Measurements from ENCODE around the gene CILP.
A peak's percentile ranks its signal among the peaks of the same experiment; 100 is the strongest.

Gene CILP

DNA sequence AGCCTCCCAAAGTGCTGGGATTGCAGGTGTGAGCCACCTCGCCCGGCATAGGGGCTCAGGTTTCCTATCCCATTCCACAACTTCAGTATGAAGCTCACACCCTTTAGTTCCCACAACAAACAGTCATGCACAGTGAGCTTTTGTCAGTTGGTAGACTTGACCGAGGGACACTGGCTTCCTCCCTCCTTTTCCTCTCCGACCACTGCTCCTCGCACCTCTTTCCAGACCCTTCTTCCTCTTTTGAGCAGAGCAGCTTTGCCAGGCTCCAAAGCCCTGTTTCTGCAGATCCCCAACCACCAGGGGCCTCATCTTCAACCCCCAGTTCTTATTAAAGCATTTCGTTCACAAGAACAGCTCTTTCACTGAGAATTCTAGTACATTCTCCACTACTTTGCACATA is 12.7 kb upstream of the CILP start:
- no peak for DNase-seq (ENCODE audit: insufficient read length, low spot score)
- no peak for FAIRE-seq

DNA sequence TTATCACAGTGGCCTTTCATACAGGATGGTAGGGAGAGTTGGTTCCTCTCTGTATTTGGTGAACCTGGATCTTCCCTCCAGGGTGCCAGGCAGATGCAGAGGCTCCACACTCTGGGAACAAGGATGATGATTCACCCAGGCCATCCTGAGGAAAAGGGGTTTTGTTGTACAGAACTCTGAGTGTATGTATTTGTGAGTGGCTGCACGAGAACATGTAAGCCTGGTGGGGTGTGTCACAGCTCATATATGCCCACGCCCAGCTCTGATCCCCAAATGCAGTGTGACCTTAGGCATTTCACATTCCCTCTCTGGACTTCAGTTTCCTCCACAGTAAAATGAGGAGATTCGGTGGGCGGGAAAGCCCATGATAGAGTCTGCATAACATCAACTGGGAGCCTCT is 11.6 kb upstream of the CILP start:
- DNase-seq (ENCODE audit: insufficient read length, low spot score) (no peak), FAIRE-seq (no peak)

DNA sequence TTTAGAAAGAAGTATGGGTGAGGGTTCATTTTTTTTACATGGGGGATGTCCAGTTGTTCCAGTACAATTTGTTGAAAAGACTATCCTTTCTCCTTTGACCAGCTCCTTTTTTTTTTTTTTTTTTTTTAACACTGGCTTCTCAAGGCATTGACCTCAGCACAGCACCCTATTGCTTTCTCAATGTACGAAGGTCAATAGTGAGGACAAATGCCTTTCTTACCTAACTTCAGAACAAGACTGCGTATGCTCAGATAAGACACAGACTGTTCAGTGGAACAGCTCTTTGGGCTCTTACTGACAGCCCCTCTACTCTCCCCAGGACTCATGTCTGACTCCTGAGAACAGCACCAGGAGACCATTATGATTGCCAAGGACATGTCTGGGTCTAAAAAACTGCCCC is 10.4 kb upstream of the CILP start:
- no peak for DNase-seq (ENCODE audit: insufficient read length, low spot score)
- FAIRE-seq = no peak

DNA sequence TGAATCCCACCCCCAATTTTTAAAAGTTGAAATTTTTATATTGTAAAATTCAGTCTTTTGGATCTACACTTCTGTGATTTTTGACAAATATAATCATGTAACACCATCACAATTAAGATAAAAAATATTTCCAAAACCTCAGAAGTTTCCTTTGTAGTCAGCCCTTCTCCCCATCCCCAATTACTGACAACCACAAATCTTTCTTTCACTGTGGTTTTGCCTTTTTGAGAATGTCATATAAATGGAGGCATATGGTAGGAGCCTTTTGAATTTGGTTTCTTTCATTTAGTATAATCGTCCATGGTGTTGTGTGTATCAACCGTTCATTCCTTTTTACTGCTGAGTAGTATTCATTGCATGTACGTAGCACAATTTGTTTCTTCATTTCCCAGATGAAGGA is 7.9 kb upstream of the CILP start:
- FAIRE-seq (no peak), DNase-seq (ENCODE audit: insufficient read length, low spot score) (no peak)

DNA sequence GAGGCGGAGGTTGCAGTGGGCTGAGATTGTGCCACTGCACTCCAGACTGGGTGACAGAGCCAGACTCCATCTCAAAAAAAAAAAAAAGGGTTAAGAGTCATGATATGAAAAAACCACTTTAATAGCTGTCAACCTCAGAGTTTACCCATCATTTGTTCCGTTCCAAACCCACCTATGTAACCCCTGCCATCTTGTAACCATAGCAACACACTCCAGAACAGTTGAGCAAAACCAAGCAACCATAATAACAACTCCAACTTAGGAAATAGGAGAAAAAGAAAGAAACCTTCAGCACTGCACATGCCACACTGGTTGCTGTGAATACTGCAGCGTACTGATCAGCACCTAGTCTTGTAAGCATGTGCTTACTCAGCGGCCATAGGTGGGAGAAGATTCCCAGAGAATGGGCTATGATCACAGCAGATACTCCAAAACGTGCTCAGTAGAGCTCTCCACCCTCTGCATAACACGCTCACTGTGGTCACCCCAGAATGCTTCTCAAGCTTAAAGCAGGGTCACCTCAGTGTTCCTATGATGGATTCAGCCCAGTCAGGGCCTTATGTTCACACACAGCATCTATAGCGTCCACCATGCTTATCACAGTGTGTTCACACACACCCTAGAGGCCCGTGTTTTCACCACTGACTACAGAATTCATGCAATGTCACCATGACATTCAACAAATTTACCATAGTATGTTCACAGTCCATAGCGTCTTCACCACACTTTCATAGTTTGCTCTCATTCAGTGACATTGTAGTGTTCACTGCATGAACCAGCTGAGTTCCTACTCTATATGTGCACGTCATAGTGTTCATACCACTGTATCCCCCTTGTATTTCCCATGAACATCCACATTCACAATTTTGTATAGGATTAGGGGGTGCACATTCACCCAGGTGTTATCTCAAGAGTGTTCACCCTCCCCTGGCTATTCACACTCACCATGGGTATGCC is 6.5 kb upstream of the CILP start:
- DNase-seq (ENCODE audit: insufficient read length, low spot score) (no peak), FAIRE-seq (no peak)

DNA sequence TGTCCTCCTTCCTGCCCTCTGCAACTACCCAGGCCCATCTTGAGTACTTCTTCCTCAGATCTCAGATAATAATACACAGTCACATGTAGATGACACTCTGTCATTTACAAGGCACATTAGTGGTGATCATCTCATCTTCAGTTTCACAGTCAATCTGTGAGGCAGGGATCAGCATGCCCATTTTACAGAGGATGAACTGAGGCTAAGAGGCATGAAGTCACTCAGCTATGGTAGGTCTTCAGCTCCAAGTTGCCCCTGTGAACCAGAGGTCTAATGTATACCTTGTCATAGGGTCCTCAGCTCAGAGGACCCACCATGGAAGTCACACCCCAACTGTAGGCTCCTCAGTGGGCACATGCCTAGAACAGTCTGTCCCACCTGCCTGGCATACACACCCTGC is 4.2 kb upstream of the CILP start:
- no peak for FAIRE-seq
- DNase-seq (ENCODE audit: insufficient read length, low spot score) = no peak

DNA sequence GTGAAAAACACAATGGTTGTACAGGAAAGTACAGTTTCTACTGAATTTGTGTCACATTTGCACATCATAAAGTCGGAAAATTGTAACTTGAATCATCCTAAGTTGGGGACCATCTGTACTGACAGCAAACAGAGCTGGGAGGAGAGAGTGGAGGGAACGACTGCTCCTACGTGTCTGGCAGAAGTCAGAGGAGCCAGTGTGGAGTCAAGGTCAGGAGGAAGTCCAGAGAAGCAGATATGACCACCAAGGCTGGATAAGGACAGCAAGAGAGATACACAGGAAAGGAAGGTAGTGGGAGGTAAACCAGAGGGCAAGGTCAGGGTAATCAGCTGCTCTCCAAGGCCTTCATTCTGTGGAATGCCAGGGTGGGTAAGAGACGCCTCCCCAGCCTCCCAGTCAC is 2.7 kb upstream of the CILP start:
- FAIRE-seq (no peak), DNase-seq (ENCODE audit: insufficient read length, low spot score) (no peak)

DNA sequence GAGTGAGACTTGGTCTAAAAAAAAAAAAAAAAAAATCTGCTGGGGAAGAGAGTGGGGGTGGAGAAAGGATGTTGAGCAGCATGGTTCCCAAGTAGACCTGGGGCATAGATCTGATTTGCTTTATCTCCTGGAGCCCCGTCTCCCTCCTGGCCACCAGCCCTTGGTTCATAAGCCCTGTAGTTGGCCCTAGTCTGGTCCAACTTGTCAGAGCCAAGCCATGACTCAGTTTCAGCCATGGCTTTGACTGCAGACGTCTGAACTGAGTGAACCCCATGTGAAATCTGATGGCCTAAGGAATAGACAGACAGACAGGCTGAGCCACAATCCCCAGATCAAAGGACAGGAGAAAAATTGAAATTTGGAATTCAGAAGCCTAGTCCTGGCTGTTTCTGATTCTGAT is 2.0 kb upstream of the CILP start:
- no peak for FAIRE-seq
- no peak for DNase-seq (ENCODE audit: insufficient read length, low spot score)

DNA sequence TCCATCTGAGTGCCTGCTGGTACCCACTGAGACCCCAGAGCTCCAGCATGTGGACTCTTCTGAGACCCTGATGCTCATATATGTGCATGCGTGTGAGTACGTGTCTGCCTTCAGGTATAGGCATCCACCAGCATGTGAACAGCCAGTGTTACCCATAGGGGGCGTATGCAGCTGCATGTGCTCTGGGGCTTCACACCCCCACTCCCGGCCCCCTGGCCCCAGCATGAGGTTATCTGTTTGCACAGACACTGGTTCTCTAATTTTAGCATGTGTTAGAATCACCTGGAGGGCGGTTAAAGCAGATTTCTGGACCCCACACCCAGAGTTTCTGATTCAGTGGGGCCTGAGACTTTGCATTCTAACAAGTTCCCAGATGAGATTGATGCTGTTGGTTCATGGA is 824 bp upstream of the CILP start:
- DNase-seq (ENCODE audit: insufficient read length, low spot score) (peak; percentile 18), FAIRE-seq (no peak)

DNA sequence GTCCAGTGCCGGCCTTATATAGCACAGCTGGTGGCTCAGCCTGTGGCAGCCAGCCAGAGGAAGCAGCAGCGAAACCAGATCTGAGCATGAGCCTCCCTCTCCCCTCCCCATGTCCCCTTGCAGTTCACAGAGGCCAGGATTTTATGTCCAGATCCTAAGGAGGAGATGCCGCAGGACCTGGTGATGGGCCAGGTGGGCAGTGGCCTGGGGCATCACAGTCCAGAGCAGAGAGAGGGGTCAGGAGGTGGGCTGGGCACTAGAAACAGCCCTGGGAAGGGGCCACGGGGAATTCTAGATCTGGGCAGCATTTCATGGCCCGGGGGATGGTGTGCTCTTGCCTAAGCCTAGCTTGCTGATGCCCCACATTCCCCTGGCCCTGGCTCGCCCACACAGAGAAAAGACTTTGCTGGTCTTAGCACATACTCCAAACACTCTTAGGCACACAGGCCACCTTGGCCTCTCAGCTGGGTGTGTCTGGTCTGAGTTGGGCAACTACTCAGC is 259 bp upstream of the CILP start:
- FAIRE-seq (no peak), DNase-seq (ENCODE audit: insufficient read length, low spot score) (no peak)

DNA sequence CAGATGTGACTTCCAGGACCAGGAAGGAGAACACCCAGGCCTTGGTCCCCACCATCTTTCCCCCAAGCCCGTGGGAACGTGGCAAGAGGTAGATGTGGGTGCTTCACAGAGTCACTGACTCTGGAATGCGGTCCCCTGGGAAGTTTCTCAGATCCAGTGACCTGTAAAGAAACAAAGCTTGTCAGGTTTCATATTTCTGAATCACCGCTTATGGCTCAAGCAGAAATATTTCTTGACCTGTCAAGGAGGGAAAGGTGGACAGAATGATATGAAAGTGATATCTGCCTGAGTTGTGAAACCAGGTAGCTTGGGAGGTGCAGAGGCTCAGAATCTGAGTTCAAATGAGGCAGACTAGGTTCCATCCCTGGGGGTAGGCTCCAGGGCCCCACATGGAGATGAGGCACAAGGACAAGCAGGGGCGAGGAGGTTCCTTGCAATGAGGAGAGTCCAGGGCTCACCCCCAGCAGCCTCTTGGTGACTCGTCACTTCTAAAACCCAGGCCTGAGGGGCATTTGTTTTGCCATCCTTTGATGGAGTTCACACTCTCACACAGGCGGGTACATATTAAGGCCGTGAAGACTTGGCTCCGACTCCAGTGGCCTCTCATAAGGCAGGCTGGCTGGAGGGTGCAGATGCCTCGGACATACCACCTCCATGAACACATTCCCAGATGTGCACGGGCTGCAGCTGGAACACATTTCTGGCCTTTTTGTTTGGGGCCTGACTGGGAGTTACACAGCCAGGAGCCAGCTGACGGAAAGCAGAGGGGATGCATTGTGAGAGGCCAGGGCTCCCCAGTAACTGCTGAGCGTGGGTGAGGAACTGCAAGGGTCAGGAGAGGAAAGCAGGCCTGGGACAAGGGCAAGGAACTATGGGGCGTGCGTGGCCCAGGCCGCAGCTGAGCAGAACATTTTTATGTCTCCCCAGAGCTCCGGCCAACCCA is 1.3 kb downstream of the CILP start:
- FAIRE-seq = no peak
- DNase-seq (ENCODE audit: insufficient read length, low spot score) = no peak

DNA sequence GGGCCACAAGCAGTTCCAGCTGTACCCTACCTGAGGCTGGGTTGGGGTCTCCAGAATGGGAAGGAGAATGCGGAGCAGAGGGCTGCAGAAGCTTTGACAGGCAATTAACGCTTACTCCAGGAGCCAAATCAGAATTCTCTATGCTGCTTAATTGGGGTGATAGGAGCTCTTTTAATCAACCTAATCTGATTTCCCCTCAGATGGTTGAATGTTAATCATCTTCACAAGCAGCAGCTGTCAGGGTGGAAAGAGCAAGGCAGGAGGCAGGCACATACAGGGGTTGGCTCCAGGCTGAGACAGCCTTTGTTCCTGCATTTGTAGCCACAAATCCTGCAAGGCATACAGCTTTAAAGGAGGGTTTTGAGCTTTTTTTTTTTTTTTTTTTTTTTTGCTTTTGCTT is 2.6 kb downstream of the CILP start:
- DNase-seq (ENCODE audit: insufficient read length, low spot score) (no peak), FAIRE-seq (no peak)

DNA sequence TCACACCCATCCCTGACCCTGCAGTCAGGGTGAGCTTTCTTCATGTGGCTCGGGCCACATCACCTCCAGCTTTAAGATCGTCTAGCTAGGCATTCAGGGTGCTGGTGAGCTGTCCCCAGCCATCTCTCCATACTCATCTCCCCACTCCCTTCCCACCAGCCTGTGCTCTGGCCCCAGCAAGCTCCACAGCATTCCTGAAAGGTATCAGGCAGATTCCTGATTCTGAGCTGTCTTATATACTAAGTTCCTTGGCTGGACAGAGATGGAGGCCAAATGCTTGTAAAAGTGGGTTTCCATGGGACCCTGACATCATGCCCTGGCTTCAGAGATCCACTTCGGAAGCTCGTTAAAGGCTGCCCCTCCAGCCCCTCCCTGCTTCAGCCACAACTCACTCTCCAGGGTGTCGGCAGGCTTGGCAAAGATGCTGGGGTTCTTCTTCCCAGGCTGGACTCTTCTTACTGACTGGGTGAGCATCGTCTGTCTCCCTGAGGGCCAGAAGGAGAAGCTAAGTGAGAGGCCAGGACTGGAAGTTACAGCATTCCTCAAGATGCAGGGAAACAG is 3.9 kb downstream of the CILP start:
- FAIRE-seq (no peak), DNase-seq (ENCODE audit: insufficient read length, low spot score) (no peak)

DNA sequence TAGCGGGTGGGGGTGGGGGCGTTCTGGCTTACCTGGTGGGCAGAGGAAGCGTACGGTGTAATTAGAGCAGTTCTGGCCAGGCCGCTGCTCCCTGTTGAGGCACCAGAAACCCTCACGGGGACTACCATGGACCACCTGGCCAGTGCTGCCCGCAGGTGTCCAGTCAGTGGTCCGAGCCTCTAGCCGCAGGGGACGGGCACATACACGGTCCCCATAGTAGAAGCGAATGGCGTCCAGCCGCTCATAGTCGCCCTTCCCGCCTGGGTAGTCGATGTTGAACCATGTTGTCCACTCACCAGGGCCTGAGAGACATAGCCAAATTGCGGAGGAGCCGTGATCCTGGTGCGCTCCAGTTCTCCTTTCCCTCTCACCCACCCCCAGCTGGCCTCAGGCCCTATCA is 4.5 kb downstream of the CILP start:
- DNase-seq (ENCODE audit: insufficient read length, low spot score) (no peak), FAIRE-seq (no peak)

DNA sequence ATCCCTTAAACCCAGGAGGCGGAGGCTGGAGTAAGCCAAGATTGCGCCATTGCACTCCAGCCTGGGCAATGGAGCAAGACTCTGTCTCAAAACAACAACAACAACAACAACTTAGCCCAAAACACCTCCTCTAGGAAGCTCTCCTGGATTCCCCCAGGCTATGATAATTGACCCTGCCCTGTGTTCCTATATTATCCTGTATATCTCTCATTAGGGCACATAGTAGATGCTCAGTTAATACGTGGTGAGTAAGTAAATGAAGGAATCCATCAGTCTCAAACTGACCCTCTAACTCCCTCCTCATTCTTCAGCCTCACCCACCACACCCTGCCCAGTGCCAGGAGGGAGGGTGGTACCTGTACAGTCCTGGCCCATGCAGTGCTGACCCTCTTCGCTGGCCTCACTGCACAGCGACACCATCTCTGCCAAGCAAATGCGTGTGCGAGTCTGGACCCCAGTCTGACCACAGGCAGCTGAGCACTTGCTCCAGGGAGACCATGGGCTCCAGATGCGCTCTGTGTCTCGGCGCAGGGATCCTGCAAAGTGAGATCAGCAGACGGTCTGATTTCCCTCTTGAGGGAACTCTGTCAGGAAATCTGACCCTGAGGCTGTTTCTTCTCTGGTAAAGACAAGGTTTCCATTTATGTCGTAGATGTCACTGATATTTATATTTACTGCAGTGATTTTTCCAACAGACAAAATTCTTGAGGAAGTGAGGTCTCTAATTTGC is 6.2 kb downstream of the CILP start:
- FAIRE-seq = no peak
- DNase-seq (ENCODE audit: insufficient read length, low spot score) = no peak

DNA sequence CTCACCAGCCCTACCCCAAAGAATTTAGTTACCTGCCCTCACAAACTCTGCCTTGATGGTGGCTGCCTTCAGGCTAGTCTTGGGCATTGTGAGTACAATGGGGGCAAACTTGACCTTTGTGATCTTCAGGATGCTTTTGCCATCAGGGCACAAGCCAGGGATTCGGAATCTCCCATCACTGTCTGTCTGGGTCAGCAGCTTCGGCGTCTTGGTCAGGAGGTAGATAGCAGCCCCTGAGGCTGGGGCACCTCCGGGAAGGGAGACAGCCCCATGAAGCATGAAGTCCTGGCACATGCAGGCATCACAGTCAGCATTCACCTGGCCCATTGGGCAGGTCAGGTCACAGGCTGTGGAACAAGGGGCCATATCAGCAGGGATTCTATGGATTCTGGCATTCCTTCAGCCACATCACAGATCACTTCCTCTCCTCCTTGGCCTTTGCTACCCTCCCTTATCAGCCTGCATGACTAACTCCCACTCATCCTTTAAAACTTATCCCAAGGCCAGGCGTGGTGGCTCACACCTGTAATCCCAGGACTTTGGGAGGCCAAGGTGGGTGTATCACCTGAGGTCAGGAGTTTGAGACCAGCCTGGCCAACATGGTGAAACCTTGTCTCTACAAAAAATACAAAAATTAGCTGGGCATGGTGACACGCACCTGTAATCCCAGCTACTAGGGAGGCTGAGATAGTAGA is 6.9 kb downstream of the CILP start:
- FAIRE-seq = no peak
- no peak for DNase-seq (ENCODE audit: insufficient read length, low spot score)

DNA sequence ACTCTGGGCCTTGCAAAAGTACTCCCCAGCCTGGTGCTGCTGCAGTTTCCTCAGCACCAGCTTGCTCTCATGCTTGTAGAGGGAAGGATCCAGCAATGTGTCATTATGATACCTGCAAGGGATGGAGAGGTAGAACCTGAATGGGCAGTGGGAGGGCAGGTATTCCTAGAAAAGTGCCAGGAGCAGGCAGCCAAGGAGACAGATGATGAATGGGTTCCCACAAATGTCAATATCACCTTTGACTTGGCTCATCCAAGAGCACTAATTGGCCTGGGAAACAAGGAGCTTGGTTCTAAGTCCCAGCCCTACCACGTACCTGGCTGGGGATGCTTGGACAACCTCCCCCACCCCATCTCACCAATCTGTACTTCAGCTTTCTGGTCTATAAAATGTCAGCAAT is 9.4 kb downstream of the CILP start:
- no peak for DNase-seq (ENCODE audit: insufficient read length, low spot score)
- FAIRE-seq = no peak

DNA sequence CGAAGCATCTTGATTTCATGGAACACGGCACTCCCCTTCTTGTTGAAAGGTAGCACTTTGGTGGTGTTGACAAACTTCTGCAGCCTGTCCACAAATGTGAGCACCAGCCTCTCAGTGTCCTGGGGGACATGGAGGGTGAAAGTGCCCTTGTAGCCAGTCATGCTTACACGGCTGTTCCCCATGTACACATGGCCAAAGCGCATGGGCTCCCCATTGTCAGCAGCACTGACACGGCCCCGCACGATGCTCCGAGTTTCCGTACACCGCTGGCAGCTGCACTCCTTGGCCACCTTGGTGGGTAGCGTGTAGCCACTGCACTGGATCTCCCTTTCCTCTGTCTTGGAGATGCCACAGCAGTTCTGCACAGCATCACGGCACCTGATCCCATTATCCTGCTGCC is 12.7 kb downstream of the CILP start:
- DNase-seq (ENCODE audit: insufficient read length, low spot score) = no peak
- FAIRE-seq = no peak

DNA sequence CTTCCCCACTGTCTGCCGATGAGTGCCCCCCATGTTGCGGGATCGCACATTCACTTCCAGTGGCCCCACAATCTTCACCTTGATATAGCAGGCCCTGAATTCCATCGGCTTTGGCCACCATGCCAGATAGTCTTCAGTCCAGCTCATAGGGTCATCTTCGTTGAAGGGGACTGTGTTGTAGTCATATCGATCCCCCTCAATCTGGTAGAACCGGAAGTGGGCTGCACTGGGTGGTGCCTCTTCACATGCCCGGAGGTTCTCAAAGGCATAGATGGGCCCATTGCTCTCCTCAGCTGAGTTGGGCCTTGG is 14.0 kb downstream of the CILP start:
- FAIRE-seq = no peak
- no peak for DNase-seq (ENCODE audit: insufficient read length, low spot score)

DNA sequence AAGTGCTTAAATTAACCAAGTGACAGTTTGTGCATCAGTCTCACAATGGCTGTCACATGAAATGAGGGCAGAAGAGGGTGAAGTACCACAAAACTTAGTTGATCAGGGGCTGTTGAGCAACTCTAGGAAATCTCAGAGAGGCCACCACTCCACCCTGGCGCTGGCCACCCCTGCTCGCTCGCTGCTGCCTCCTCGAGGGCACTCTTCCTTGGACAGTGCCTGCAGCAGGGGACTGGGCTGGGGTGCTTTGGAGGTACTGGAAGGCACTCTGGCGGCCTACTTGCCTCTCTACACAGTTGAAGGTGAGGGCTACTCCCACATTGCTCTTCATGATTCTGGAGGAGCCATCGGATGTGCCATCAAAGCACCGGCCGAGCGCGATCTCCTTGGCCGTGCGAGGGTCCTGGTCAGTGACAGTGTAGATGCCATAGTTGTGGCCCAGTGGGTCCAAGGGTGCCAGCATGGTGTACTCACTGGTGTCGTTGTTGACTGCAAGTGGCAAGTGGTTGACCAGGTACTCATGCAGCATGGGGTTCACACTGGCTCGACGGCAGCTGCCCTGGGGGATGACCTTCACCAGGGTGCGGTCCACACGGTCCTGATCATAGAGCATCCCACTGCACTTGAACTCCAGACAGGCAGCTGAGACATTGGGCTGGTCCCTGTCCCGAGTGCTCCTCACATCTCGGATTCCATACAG is 14.5 kb downstream of the CILP start:
- FAIRE-seq (no peak), DNase-seq (ENCODE audit: insufficient read length, low spot score) (no peak)
